GM23338 (cell line): ENCODE data around the gene DDC.

Experiments
- CTCF ChIP-seq, 2 experiments: fragments of 200-600 bp in 1 of 2; sonication (generic) in 1 of 2; conservative IDR thresholded peaks; 2 replicates each; pipeline versions ENCODE4 v1.5.1 to v1.6.1; 2016 to 2017; ENCODE audit warnings: antibody characterized with exemption in 2 of 2, low read depth in 2 of 2, mild to moderate bottlenecking in 2 of 2, moderate library complexity in 1 of 2
- EZH2 ChIP-seq: fragments of 200-600 bp; sonication (generic); IDR thresholded peaks from one replicate; pipeline ENCODE4 v1.8.0; 2017; ENCODE audit warnings: antibody characterized with exemption, mild to moderate bottlenecking, low read depth; ENCODE audit not compliant: unreplicated experiment
- EZH2phosphoT487 ChIP-seq: fragments of 200-600 bp; sonication (generic); IDR thresholded peaks from one replicate; pipeline ENCODE4 v1.8.1; 2018; ENCODE audit warnings: antibody characterized with exemption; ENCODE audit not compliant: unreplicated experiment
- JUNB ChIP-seq: IDR thresholded peaks from one replicate; pipeline ENCODE4 v1.6.1; 2016; ENCODE audit warnings: antibody characterized with exemption; ENCODE audit not compliant: unreplicated experiment
- POLR2AphosphoS5 ChIP-seq: IDR thresholded peaks from 2 replicates; pipeline ENCODE4 v1.6.1; 2016; ENCODE audit warnings: antibody characterized with exemption, low read depth

- TF ChIP-seq EZH2 (no peak), EZH2phosphoT487 (no peak), CTCF (conservative IDR thresholded peaks at IDR 0.05; ENCODE audit: low read depth in 2 of 2) (no peak), POLR2AphosphoS5 (peak; percentile 52), JUNB (no peak)
These were observed 115.2 kb downstream of the DDC start, which contains the start of gene FIGNL1 for GRCh38 chr7:50449881-50450589.
